Skeletal muscle satellite cell (primary cell): ENCODE data around the gene CTSD.

Experiments used
- H3K27me3 ChIP-seq: 2 replicates; pipeline ENCODE4 v1.7.0; 2013; ENCODE audit warnings: low read length; ENCODE audit not compliant: control insufficient read depth, insufficient read depth
- H3K36me3 ChIP-seq: 2 replicates; pipeline ENCODE4 v1.7.0; 2013; ENCODE audit warnings: mild to moderate bottlenecking, control low read depth, low read length; ENCODE audit not compliant: insufficient read depth
- H3K4me1 ChIP-seq: 2 replicates; pipeline ENCODE4 v1.7.0; 2013; ENCODE audit warnings: low read length; ENCODE audit not compliant: control insufficient read depth, insufficient read depth
- H3K4me2 ChIP-seq: 2 replicates; pipeline ENCODE4 v1.7.0; 2013; ENCODE audit warnings: mild to moderate bottlenecking, low read length
- H3K4me3 ChIP-seq: 2 replicates; pipeline ENCODE4 v1.7.0; 2013; ENCODE audit warnings: low read length
- H3K9ac ChIP-seq: 2 replicates; pipeline ENCODE4 v1.7.0; 2013; ENCODE audit warnings: mild to moderate bottlenecking, low read depth, low read length, moderate library complexity
- H3K9me3 ChIP-seq: replicated peaks from 2 replicates; pipeline ENCODE4 v1.7.0; 2013; ENCODE audit warnings: mild to moderate bottlenecking, control low read depth, low read length

The CTSD gene

DNA sequence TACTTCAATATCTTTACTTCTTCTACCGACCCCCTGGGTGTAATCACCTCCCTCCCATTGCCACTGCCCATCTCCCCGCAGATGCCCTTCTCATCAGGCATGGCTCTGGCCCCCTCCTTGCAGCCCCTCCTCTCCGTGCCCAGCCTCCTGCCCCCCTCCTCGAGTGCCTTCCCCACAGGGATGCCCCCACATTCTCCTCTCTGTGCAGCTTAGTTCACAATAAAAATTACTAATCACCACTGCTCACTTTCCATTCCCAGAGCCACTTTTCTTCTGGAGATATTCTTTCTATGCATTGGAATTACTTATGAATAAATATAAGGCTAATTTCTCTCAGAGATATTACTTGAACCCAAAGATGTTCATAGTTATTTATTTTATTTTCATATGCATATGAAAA is 35.4 kb downstream of the CTSD start:
- Histone ChIP-seq H3K9me3 (no peaks in the 10 kb centered on the region), H3K4me1 (no peaks in the 10 kb centered on the region), H3K9ac (no peak overlapping the region), H3K4me3 (no peak overlapping the region), H3K36me3 (no peaks in the 10 kb centered on the region), H3K4me2 (no peak overlapping the region), H3K27me3 (peaks cover 53% of the 10 kb centered on the region)

- Histone ChIP-seq H3K36me3 (no peaks in the 10 kb centered on the region), H3K4me2 (no peak overlapping the region), H3K27me3 (peaks cover 53% of the 10 kb centered on the region), H3K4me1 (no peaks in the 10 kb centered on the region), H3K9ac (no peak overlapping the region), H3K4me3 (no peak overlapping the region), H3K9me3 (no peaks in the 10 kb centered on the region)
These were observed 35.9 kb downstream of the CTSD start for GRCh38 chr11:1727861-1728260.

DNA sequence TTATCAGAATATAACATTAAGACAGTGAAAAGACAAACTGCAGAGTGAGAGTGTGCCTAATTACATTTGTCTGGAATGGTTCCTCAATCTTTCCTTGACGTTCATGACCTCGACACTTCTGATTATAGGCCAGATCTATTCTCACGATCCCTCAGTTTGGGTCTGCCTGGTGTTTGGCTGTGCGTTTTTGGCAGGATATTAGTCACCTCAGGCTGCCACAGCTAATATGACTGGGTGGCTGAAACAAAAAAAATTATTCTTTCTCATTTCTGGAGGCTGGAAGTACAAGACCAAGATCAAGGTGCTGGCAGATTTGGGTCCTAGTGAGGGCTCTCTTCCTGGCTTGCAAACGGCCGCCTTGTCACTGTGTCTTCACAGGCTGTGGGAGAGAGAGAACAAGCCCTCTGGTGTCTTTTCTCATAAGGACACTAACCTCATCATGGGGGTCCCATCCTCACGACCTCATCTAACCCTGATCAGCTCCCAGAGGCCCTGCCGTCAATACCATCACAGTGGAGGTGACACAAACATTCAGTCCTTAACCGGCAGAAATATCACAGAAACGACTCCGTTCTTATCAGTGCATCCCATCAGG is 36.5 kb downstream of the CTSD start:
- Histone ChIP-seq H3K4me2 (no peak overlapping the region), H3K9me3 (no peaks in the 10 kb centered on the region), H3K4me3 (no peak overlapping the region), H3K4me1 (no peaks in the 10 kb centered on the region), H3K27me3 (peaks cover 53% of the 10 kb centered on the region), H3K9ac (no peak overlapping the region), H3K36me3 (no peaks in the 10 kb centered on the region)

- no peak overlapping the region for H3K4me2 ChIP-seq
- H3K9me3 ChIP-seq = no peaks in the 10 kb centered on the region
- peaks cover 59% of the 10 kb centered on the region for H3K27me3 ChIP-seq
- no peak overlapping the region for H3K4me3 ChIP-seq
- no peaks in the 10 kb centered on the region for H3K4me1 ChIP-seq
- H3K9ac ChIP-seq = no peak overlapping the region
- H3K36me3 ChIP-seq = no peaks in the 10 kb centered on the region
These were observed 43.9 kb downstream of the CTSD start for GRCh38 chr11:1719781-1720180.

DNA sequence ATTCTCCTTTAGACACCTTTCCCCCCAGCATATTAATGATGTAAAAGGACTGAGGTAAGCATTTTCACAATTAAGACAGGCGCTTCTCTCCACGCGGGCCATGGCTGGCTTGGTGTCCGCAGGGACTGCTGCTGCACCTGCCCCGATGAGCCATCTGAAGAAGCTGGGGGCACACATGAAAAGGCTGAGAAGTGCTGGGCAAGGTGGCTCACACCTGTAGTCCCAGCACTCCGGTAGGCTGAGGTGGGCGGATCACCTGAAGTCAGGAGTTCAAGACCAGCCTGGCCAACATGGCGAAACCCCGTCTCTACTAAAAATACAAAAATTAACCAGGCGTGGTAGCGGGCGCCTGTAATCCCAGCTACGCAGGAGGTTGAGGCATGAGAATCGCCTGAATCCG is 45.4 kb downstream of the CTSD start:
- no peak overlapping the region for H3K4me2 ChIP-seq
- H3K4me3 ChIP-seq = no peak overlapping the region
- H3K36me3 ChIP-seq = no peaks in the 10 kb centered on the region
- no peaks in the 10 kb centered on the region for H3K9me3 ChIP-seq
- H3K27me3 ChIP-seq = peaks cover 64% of the 10 kb centered on the region
- H3K4me1 ChIP-seq = no peaks in the 10 kb centered on the region
- H3K9ac ChIP-seq = no peak overlapping the region

DNA sequence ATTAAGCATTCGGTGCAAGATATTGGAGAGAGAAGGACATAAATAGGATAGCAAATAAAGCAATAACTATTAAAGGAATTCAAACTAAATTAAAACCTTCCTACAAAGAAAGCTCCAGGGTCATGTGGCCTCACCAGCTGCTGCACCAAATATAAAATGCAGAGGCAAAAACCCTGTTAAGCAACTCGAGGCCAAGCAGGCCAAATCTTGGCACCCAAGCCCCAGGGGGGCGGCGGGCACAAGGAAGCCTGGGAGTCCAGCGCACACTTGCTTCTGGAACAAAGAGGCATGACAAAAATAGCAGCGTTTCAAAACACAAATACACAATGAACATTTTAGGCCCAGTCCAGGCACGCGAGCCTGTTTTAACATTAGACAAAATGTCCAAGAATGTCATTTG is 46.0 kb downstream of the CTSD start:
- Histone ChIP-seq H3K9me3 (no peaks in the 10 kb centered on the region), H3K27me3 (peaks cover 59% of the 10 kb centered on the region), H3K4me1 (no peaks in the 10 kb centered on the region), H3K9ac (no peak overlapping the region), H3K4me2 (no peak overlapping the region), H3K36me3 (no peaks in the 10 kb centered on the region), H3K4me3 (no peak overlapping the region)

GRCh38 chr11:1714908-1715885 is 48.5 kb downstream of the CTSD start:
- Histone ChIP-seq H3K4me3 (no peak overlapping the region), H3K4me1 (no peaks in the 10 kb centered on the region), H3K36me3 (no peaks in the 10 kb centered on the region), H3K27me3 (peaks cover 56% of the 10 kb centered on the region), H3K9ac (no peak overlapping the region), H3K9me3 (no peaks in the 10 kb centered on the region), H3K4me2 (no peak overlapping the region)

DNA sequence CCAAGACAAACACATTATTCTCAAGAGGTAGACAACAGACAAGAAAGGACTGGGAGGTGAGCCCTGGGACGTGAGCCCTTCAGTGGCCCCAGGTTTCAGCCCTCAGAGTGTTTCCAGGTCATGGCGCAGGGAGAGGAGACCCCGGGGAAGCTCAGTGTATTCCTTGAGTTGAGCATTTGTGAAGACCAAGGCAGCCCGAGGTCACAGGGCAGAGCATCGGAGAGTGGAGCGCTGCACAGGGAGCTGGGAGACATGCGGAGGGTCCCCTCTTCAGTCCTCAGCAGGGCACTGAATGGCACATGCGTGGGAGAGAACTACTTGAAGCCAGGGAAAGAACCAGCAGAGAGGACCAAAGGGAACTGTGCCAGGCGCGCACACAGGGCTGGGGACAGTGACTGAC is 55.0 kb downstream of the CTSD start:
- no peak overlapping the region for H3K9ac ChIP-seq
- H3K4me3 ChIP-seq = no peak overlapping the region

DNA sequence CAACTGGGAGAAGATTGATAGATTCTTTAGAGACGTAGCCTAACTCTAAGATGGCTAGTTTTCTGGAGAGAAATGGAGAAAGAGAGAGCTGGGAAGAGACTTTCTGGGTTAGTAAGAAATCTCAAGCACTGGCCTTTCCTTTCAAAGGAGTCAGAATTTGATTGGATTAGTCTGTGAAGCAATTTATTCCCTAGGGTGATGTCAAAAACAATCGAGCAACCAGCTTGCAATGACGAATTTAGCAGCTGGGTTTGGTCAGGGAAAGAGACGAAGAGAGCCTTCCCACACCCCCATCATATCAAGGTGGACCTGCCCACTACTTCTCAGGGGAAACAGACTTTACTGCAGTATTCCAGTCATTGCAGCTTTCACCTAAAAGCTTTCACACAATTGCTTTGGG is 56.0 kb downstream of the CTSD start:
- Histone ChIP-seq H3K4me1 (no peaks in the 10 kb centered on the region), H3K27me3 (peaks cover 70% of the 10 kb centered on the region), H3K9ac (no peak overlapping the region), H3K9me3 (no peaks in the 10 kb centered on the region), H3K4me3 (no peak overlapping the region), H3K4me2 (no peak overlapping the region), H3K36me3 (no peaks in the 10 kb centered on the region)

More for the DNA sequence above, 55.0 kb downstream of the CTSD start:
- H3K27me3 ChIP-seq = peaks cover 65% of the 10 kb centered on the region
- H3K4me2 ChIP-seq = no peak overlapping the region
- no peaks in the 10 kb centered on the region for H3K36me3 ChIP-seq
- no peaks in the 10 kb centered on the region for H3K9me3 ChIP-seq
- H3K4me1 ChIP-seq = no peaks in the 10 kb centered on the region

- Histone ChIP-seq H3K9ac (no peak overlapping the region), H3K4me3 (no peak overlapping the region), H3K4me2 (no peak overlapping the region), H3K27me3 (peaks cover 71% of the 10 kb centered on the region), H3K4me1 (no peaks in the 10 kb centered on the region), H3K9me3 (no peaks in the 10 kb centered on the region), H3K36me3 (no peaks in the 10 kb centered on the region)
These were observed 56.9 kb downstream of the CTSD start for GRCh38 chr11:1706634-1707400.
